Frontal cortex (tissue), 4 donors: ENCODE data around the gene FAM133A. TPM values are rescaled to one million over a fixed set of nuclear protein-coding genes. Genes with fewer than 3 reads are reported as not detected.

Source experiments
- DNase-seq, 2 donors: peaks; one replicate each; pipeline ENCODE4 v3.0.0; 2012; ENCODE audit warnings: low spot score in 2 of 2
- FAIRE-seq: peaks from 2 replicates; lab custom pipeline; 2012; peaks lifted over from hg19 to GRCh38; lab: Jason Lieb, UNC
- total RNA-seq: library from RNA; depleted of rRNA; stranded (reverse); fragments of >200 nt; gene quantifications from one replicate; pipeline ENCODE4 v1.2.3, GENCODE V29; 2014
- donor health status: control.
- donor health status: control.
- donor health status: control.

The FAM133A gene
- total RNA-seq: 2.4 TPM

GRCh38 chrX:93673869-93674271 lies at the start of gene FAM133A:
Gene FAM133A, plus strand, starts transcription at chrX:93674206. Its CDS starts 35,214 bp downstream, at chrX:93709420.
- no peak for FAIRE-seq
- peak in 1 of 2 donors; percentile 2 for DNase-seq

- no peak for DNase-seq
- FAIRE-seq: no peak
Observed at GRCh38 chrX:93637591-93637990, 36.4 kb upstream of the FAM133A start.

GRCh38 chrX:93649381-93649780 lies 24.6 kb upstream of the FAM133A start:
- DNase-seq (no peak), FAIRE-seq (no peak)

- FAIRE-seq (no peak), DNase-seq (no peak)
Observed at GRCh38 chrX:93660575-93660974, 13.4 kb upstream of the FAM133A start.

- FAIRE-seq: no peak
Observed at GRCh38 chrX:93673056-93673868, 744 bp upstream of the FAM133A start, which contains the start of gene NAP1L3. Gene NAP1L3, minus strand, starts transcription at chrX:93673578. Its CDS starts 274 bp downstream, at chrX:93673304.

GRCh38 chrX:93695981-93696380 lies 22.0 kb downstream of the FAM133A start:
- DNase-seq: no peak
- FAIRE-seq: no peak

More at GRCh38 chrX:93673056-93673868, 744 bp upstream of the FAM133A start, which contains the start of gene NAP1L3:
- peak; percentile 43 to 60 for DNase-seq

- no peak for FAIRE-seq
Observed at GRCh38 chrX:93703701-93704100, 29.7 kb downstream of the FAM133A start.

GRCh38 chrX:93711076-93711475 lies 37.1 kb downstream of the FAM133A start:
- no peak for FAIRE-seq

More at GRCh38 chrX:93703701-93704100, 29.7 kb downstream of the FAM133A start:
- no peak for DNase-seq

GRCh38 chrX:93741811-93742210 lies 67.8 kb downstream of the FAM133A start:
- DNase-seq (no peak), FAIRE-seq (no peak)

More at GRCh38 chrX:93711076-93711475, 37.1 kb downstream of the FAM133A start:
- DNase-seq: no peak

- DNase-seq: no peak
- no peak for FAIRE-seq
Observed at GRCh38 chrX:93760163-93760562, 86.2 kb downstream of the FAM133A start.

Other genes starting within 250 kb of the FAM133A start
- 136 TPM for gene NAP1L3, start 628 bp upstream of the FAM133A start, total RNA-seq